ENCODE measurements around the gene NCKAP5.
"Not testable (repeated sequence)": the region's sequence is repeated elsewhere in the genome, so short reads cannot be mapped to it uniquely, and the experiment has no call there.

Gene NCKAP5

GRCh38 chr2:132716954-132717353, 851.3 kb downstream of the NCKAP5 start:
- Histone ChIP-seq H3K4me1 (ENCODE audit: control insufficient read depth in 2 of 2, insufficient read depth in 2 of 2, low read length in 2 of 2) (no peaks in the 10 kb centered on the region), H3K9ac (ENCODE audit: low read depth in 1 of 2, low read length in 2 of 2) (no peak overlapping the region), H3K4me3 (ENCODE audit: low read length in 2 of 2) (no peak overlapping the region)

GRCh38 chr2:132715386-132716351, 852.6 kb downstream of the NCKAP5 start:
- H3K27me3 ChIP-seq (ENCODE audit: control insufficient read depth in 2 of 2, insufficient read depth in 2 of 2, low read length in 2 of 2): no peaks in the 10 kb centered on the region
- H3K4me3 ChIP-seq (ENCODE audit: low read length in 2 of 2): no peak overlapping the region
- H3K9ac ChIP-seq (ENCODE audit: low read depth in 1 of 2, low read length in 2 of 2): no peak overlapping the region
- no peaks in the 10 kb centered on the region for H3K36me3 ChIP-seq (ENCODE audit: control insufficient read depth in 2 of 2, insufficient read depth in 2 of 2, low read length in 2 of 2)
- no peak overlapping the region for H3K27ac ChIP-seq (ENCODE audit: low read depth in 2 of 2, low read length in 2 of 2)
- no peaks in the 10 kb centered on the region for H3K4me1 ChIP-seq (ENCODE audit: control insufficient read depth in 2 of 2, insufficient read depth in 2 of 2, low read length in 2 of 2)
- H3K9me3 ChIP-seq (ENCODE audit: control insufficient read depth in 2 of 2, low read length in 2 of 2): no peaks in the 10 kb centered on the region

More at GRCh38 chr2:132716954-132717353, 851.3 kb downstream of the NCKAP5 start:
- no peaks in the 10 kb centered on the region for H3K27me3 ChIP-seq (ENCODE audit: control insufficient read depth in 2 of 2, insufficient read depth in 2 of 2, low read length in 2 of 2)
- no peak overlapping the region for H3K27ac ChIP-seq (ENCODE audit: low read depth in 2 of 2, low read length in 2 of 2)
- H3K9me3 ChIP-seq (ENCODE audit: control insufficient read depth in 2 of 2, low read length in 2 of 2): no peaks in the 10 kb centered on the region
- H3K36me3 ChIP-seq (ENCODE audit: control insufficient read depth in 2 of 2, insufficient read depth in 2 of 2, low read length in 2 of 2): no peaks in the 10 kb centered on the region

GRCh38 chr2:132703396-132703795, 864.9 kb downstream of the NCKAP5 start:
- Histone ChIP-seq H3K27ac (ENCODE audit: low read depth in 2 of 2, low read length in 2 of 2) (no peak overlapping the region), H3K9me3 (ENCODE audit: control insufficient read depth in 2 of 2, low read length in 2 of 2) (no peaks in the 10 kb centered on the region), H3K4me3 (ENCODE audit: low read length in 2 of 2) (no peak overlapping the region), H3K27me3 (ENCODE audit: control insufficient read depth in 2 of 2, insufficient read depth in 2 of 2, low read length in 2 of 2) (no peaks in the 10 kb centered on the region), H3K9ac (ENCODE audit: low read depth in 1 of 2, low read length in 2 of 2) (no peak overlapping the region), H3K36me3 (ENCODE audit: control insufficient read depth in 2 of 2, insufficient read depth in 2 of 2, low read length in 2 of 2) (no peaks in the 10 kb centered on the region), H3K4me1 (ENCODE audit: control insufficient read depth in 2 of 2, insufficient read depth in 2 of 2, low read length in 2 of 2) (no peaks in the 10 kb centered on the region)

GRCh38 chr2:132701810-132702209, 866.5 kb downstream of the NCKAP5 start:
- Histone ChIP-seq H3K27me3 (ENCODE audit: control insufficient read depth in 2 of 2, insufficient read depth in 2 of 2, low read length in 2 of 2) (no peaks in the 10 kb centered on the region), H3K9ac (ENCODE audit: low read depth in 1 of 2, low read length in 2 of 2) (no peak overlapping the region), H3K4me1 (ENCODE audit: control insufficient read depth in 2 of 2, insufficient read depth in 2 of 2, low read length in 2 of 2) (no peaks in the 10 kb centered on the region), H3K4me3 (ENCODE audit: low read length in 2 of 2) (no peak overlapping the region), H3K9me3 (ENCODE audit: control insufficient read depth in 2 of 2, low read length in 2 of 2) (no peaks in the 10 kb centered on the region), H3K27ac (ENCODE audit: low read depth in 2 of 2, low read length in 2 of 2) (no peak overlapping the region), H3K36me3 (ENCODE audit: control insufficient read depth in 2 of 2, insufficient read depth in 2 of 2, low read length in 2 of 2) (no peaks in the 10 kb centered on the region)

GRCh38 chr2:132699802-132700201, 868.5 kb downstream of the NCKAP5 start:
- H3K27me3 ChIP-seq (ENCODE audit: control insufficient read depth in 2 of 2, insufficient read depth in 2 of 2, low read length in 2 of 2); H3K9me3 ChIP-seq (ENCODE audit: control insufficient read depth in 2 of 2, low read length in 2 of 2); H3K9ac ChIP-seq (ENCODE audit: low read depth in 1 of 2, low read length in 2 of 2); H3K36me3 ChIP-seq (ENCODE audit: control insufficient read depth in 2 of 2, insufficient read depth in 2 of 2, low read length in 2 of 2); H3K4me1 ChIP-seq (ENCODE audit: control insufficient read depth in 2 of 2, insufficient read depth in 2 of 2, low read length in 2 of 2); H3K4me3 ChIP-seq (ENCODE audit: low read length in 2 of 2); H3K27ac ChIP-seq (ENCODE audit: low read depth in 2 of 2, low read length in 2 of 2): not testable (repeated sequence)

GRCh38 chr2:132698347-132698746, 869.9 kb downstream of the NCKAP5 start:
- H3K27me3 ChIP-seq (ENCODE audit: control insufficient read depth in 2 of 2, insufficient read depth in 2 of 2, low read length in 2 of 2); H3K9me3 ChIP-seq (ENCODE audit: control insufficient read depth in 2 of 2, low read length in 2 of 2); H3K27ac ChIP-seq (ENCODE audit: low read depth in 2 of 2, low read length in 2 of 2); H3K4me1 ChIP-seq (ENCODE audit: control insufficient read depth in 2 of 2, insufficient read depth in 2 of 2, low read length in 2 of 2); H3K4me3 ChIP-seq (ENCODE audit: low read length in 2 of 2); H3K36me3 ChIP-seq (ENCODE audit: control insufficient read depth in 2 of 2, insufficient read depth in 2 of 2, low read length in 2 of 2); H3K9ac ChIP-seq (ENCODE audit: low read depth in 1 of 2, low read length in 2 of 2): not testable (repeated sequence)

GRCh38 chr2:132697556-132698205, 870.6 kb downstream of the NCKAP5 start:
- Histone ChIP-seq H3K4me1 (ENCODE audit: control insufficient read depth in 2 of 2, insufficient read depth in 2 of 2, low read length in 2 of 2) (no peaks in the 10 kb centered on the region), H3K27me3 (ENCODE audit: control insufficient read depth in 2 of 2, insufficient read depth in 2 of 2, low read length in 2 of 2) (no peaks in the 10 kb centered on the region), H3K4me3 (ENCODE audit: low read length in 2 of 2) (no peak overlapping the region), H3K9ac (ENCODE audit: low read depth in 1 of 2, low read length in 2 of 2) (no peak overlapping the region), H3K27ac (ENCODE audit: low read depth in 2 of 2, low read length in 2 of 2) (no peak overlapping the region), H3K36me3 (ENCODE audit: control insufficient read depth in 2 of 2, insufficient read depth in 2 of 2, low read length in 2 of 2) (no peaks in the 10 kb centered on the region), H3K9me3 (ENCODE audit: control insufficient read depth in 2 of 2, low read length in 2 of 2) (no peaks in the 10 kb centered on the region)

GRCh38 chr2:132692816-132693215, 875.4 kb downstream of the NCKAP5 start:
- Histone ChIP-seq H3K4me3 (ENCODE audit: low read length in 2 of 2) (no peak overlapping the region), H3K9ac (ENCODE audit: low read depth in 1 of 2, low read length in 2 of 2) (no peak overlapping the region), H3K27me3 (ENCODE audit: control insufficient read depth in 2 of 2, insufficient read depth in 2 of 2, low read length in 2 of 2) (no peaks in the 10 kb centered on the region), H3K36me3 (ENCODE audit: control insufficient read depth in 2 of 2, insufficient read depth in 2 of 2, low read length in 2 of 2) (no peaks in the 10 kb centered on the region), H3K9me3 (ENCODE audit: control insufficient read depth in 2 of 2, low read length in 2 of 2) (no peaks in the 10 kb centered on the region), H3K4me1 (ENCODE audit: control insufficient read depth in 2 of 2, insufficient read depth in 2 of 2, low read length in 2 of 2) (no peaks in the 10 kb centered on the region), H3K27ac (ENCODE audit: low read depth in 2 of 2, low read length in 2 of 2) (no peak overlapping the region)

GRCh38 chr2:132691556-132691955, 876.7 kb downstream of the NCKAP5 start:
- Histone ChIP-seq H3K36me3 (ENCODE audit: control insufficient read depth in 2 of 2, insufficient read depth in 2 of 2, low read length in 2 of 2) (no peaks in the 10 kb centered on the region), H3K4me3 (ENCODE audit: low read length in 2 of 2) (no peak overlapping the region), H3K4me1 (ENCODE audit: control insufficient read depth in 2 of 2, insufficient read depth in 2 of 2, low read length in 2 of 2) (no peaks in the 10 kb centered on the region), H3K9ac (ENCODE audit: low read depth in 1 of 2, low read length in 2 of 2) (no peak overlapping the region), H3K27me3 (ENCODE audit: control insufficient read depth in 2 of 2, insufficient read depth in 2 of 2, low read length in 2 of 2) (no peaks in the 10 kb centered on the region), H3K9me3 (ENCODE audit: control insufficient read depth in 2 of 2, low read length in 2 of 2) (no peaks in the 10 kb centered on the region), H3K27ac (ENCODE audit: low read depth in 2 of 2, low read length in 2 of 2) (no peak overlapping the region)

GRCh38 chr2:132690664-132691303, 877.5 kb downstream of the NCKAP5 start:
- Histone ChIP-seq H3K4me1 (ENCODE audit: control insufficient read depth in 2 of 2, insufficient read depth in 2 of 2, low read length in 2 of 2) (no peaks in the 10 kb centered on the region), H3K27me3 (ENCODE audit: control insufficient read depth in 2 of 2, insufficient read depth in 2 of 2, low read length in 2 of 2) (no peaks in the 10 kb centered on the region), H3K4me3 (ENCODE audit: low read length in 2 of 2) (no peak overlapping the region), H3K36me3 (ENCODE audit: control insufficient read depth in 2 of 2, insufficient read depth in 2 of 2, low read length in 2 of 2) (no peaks in the 10 kb centered on the region), H3K9me3 (ENCODE audit: control insufficient read depth in 2 of 2, low read length in 2 of 2) (no peaks in the 10 kb centered on the region), H3K27ac (ENCODE audit: low read depth in 2 of 2, low read length in 2 of 2) (no peak overlapping the region), H3K9ac (ENCODE audit: low read depth in 1 of 2, low read length in 2 of 2) (no peak overlapping the region)
